PC-3 (cell line): ENCODE measurements around the gene IFNA4. TPM values are rescaled to one million over a fixed set of nuclear protein-coding genes. Genes with fewer than 3 reads are reported as not detected.
"Not testable (repeated sequence)": the region's sequence is repeated elsewhere in the genome, so short reads cannot be mapped to it uniquely, and the experiment has no call there.

ENCODE experiments used
- ATAC-seq: fragments of 200-7000 bp; cut with Tn5 transposase; 2 replicates; pipeline ENCODE4 v1.9.1; 2020; ENCODE audit warnings: mild to moderate bottlenecking, moderate library complexity
- BruUV-seq: library from RNA; stranded (reverse); fragments of 400-500 nt; replicated peaks from 2 replicates; lab custom pipeline; 2021; lab: Mats Ljungman, UMichigan
- CTCF ChIA-PET: fragments of 300-600 bp; sonication (Branson Sonifier 250); formaldehyde crosslinking; loops from one replicate; lab custom pipeline; 2022; ENCODE audit warnings: antibody characterized with exemption; lab: Charles Lee
- POLR2A ChIA-PET: fragments of 300-600 bp; sonication (Branson Sonifier 250); formaldehyde crosslinking; loops from one replicate; lab custom pipeline; 2022; ENCODE audit warnings: antibody characterized with exemption; ENCODE audit not compliant: unreplicated experiment; lab: Charles Lee
- DNase-seq: peaks from one replicate; pipeline ENCODE4 v3.0.0-alpha.2; 2015
- H2AFZ ChIP-seq: fragments of 300-600 bp; sonication (generic); 2 replicates; pipeline ENCODE4 v1.6.0; 2016; ENCODE audit warnings: antibody characterized with exemption, low read length
- H3F3A ChIP-seq: fragments of 300-600 bp; sonication (generic); one replicate; pipeline ENCODE4 v1.6.0; 2017; ENCODE audit warnings: antibody characterized with exemption, low read length, control low read depth, mild to moderate bottlenecking; ENCODE audit not compliant: unreplicated experiment
- H3K27ac ChIP-seq: fragments of 300-600 bp; sonication (generic); 2 replicates; pipeline ENCODE4 v1.5.1; 2016; ENCODE audit warnings: mild to moderate bottlenecking, low read length
- H3K27me3 ChIP-seq: fragments of 300-600 bp; sonication (generic); 2 replicates; pipeline ENCODE4 v1.6.1; 2016; ENCODE audit warnings: low read length, mixed read lengths
- H3K36me3 ChIP-seq: fragments of 300-600 bp; sonication (generic); 2 replicates; pipeline ENCODE4 v1.6.1; 2016; ENCODE audit warnings: low read depth, mixed run types, low read length, mixed read lengths
- H3K4me1 ChIP-seq: fragments of 300-600 bp; sonication (generic); 2 replicates; pipeline ENCODE4 v1.5.1; 2016; ENCODE audit warnings: low read length; ENCODE audit not compliant: insufficient read depth
- H3K4me2 ChIP-seq: fragments of 300-600 bp; sonication (generic); 2 replicates; pipeline ENCODE4 v1.6.0; 2016; ENCODE audit warnings: low read length
- H3K4me3 ChIP-seq: fragments of 300-600 bp; sonication (generic); 2 replicates; pipeline ENCODE4 v1.5.1; 2016; ENCODE audit warnings: mild to moderate bottlenecking, low read length, mixed read lengths
- H3K79me2 ChIP-seq: fragments of 300-600 bp; sonication (generic); 2 replicates; pipeline ENCODE4 v1.6.1; 2017; ENCODE audit warnings: low read length, mixed read lengths
- H3K9ac ChIP-seq: fragments of 300-600 bp; sonication (generic); 2 replicates; pipeline ENCODE4 v1.6.0; 2016; ENCODE audit warnings: mild to moderate bottlenecking, low read length
- H3K9me2 ChIP-seq: fragments of 300-600 bp; sonication (generic); replicated peaks from 2 replicates; pipeline ENCODE4 v1.6.1; 2016; ENCODE audit warnings: mixed run types, low read length, mixed read lengths
- H3K9me3 ChIP-seq: fragments of 300-600 bp; sonication (generic); 2 replicates; pipeline ENCODE4 v1.6.1; 2016; ENCODE audit warnings: low read length, mixed read lengths
- H4K20me1 ChIP-seq: fragments of 300-600 bp; sonication (generic); 2 replicates; pipeline ENCODE4 v1.6.1; 2016; ENCODE audit warnings: low read length, mixed read lengths
- CTCF ChIP-seq: fragments of 300-600 bp; sonication (generic); conservative IDR thresholded peaks from 2 replicates; pipeline ENCODE4 v1.5.1; 2017; ENCODE audit warnings: antibody characterized with exemption, low read depth, mild to moderate bottlenecking, low read length
- EZH2 ChIP-seq: fragments of 300-600 bp; sonication (generic); IDR thresholded peaks from one replicate; pipeline ENCODE4 v1.6.1; 2017; ENCODE audit warnings: antibody characterized with exemption, mild to moderate bottlenecking, low read length; ENCODE audit not compliant: unreplicated experiment
- EZH2phosphoT487 ChIP-seq: fragments of 300-600 bp; sonication (generic); IDR thresholded peaks from 2 replicates; pipeline ENCODE4 v1.6.1; 2018; ENCODE audit warnings: mild to moderate bottlenecking, antibody characterized with exemption, low read length, borderline replicate concordance
- intact Hi-C: fragments of 100-400 bp; cut with micrococcal nuclease; formaldehyde crosslinking; loops from 2 replicates; pipeline ENCODE4 v1.9.0; 2023
- total RNA-seq: library from RNA; depleted of rRNA; stranded (reverse); fragments of >200 nt; gene quantifications from 2 replicates; pipeline ENCODE4 v1.2.3, GENCODE V29; 2014

Gene IFNA4
- total RNA-seq, 1 experiment from 2014 or later: not detected

DNA sequence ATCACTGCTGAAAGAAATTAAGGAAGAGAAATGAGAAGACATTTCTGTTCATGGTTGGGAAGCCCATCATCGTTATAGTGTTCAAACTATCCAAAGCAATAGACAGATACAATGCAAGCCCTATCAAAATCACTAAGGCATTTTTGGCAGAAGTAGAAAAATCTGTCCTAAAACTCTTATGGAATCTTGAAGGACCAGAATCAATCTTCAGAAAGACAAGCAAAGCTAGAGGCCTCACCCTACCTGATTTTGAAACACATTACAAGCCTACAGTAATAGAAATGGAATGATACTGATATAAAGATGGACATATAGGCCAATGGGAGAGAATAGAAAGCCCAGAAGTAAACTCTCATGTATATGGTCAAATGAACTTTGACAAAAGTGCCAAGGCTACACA, 16.0 kb downstream of the IFNA4 start:
- CTCF ChIA-PET: no interaction called here
- Histone ChIP-seq H3K4me2 (no peak overlapping the region), H3K27me3 (peaks cover 12% of the 10 kb centered on the region; the same call in 1 of the 2 replicates), H3K4me1 (no peaks in the 10 kb centered on the region), H3F3A (no peaks in the 10 kb centered on the region), H3K9ac (no peak overlapping the region), H3K36me3 (no peaks in the 10 kb centered on the region), H3K79me2 (no peaks in the 10 kb centered on the region), H2AFZ (no peak overlapping the region), H3K27ac (no peak overlapping the region), H3K9me2 (no peaks in the 10 kb centered on the region), H3K9me3 (no peaks in the 10 kb centered on the region), H3K4me3 (no peak overlapping the region), H4K20me1 (no peaks in the 10 kb centered on the region)
- no TSS peak for BruUV-seq
- no peak for ATAC-seq
- DNase-seq: no peak
- TF ChIP-seq CTCF: no peak
- no peak for TF ChIP-seq EZH2phosphoT487
- no peak for TF ChIP-seq EZH2
- POLR2A ChIA-PET: no interaction called here
- intact Hi-C loops: no loop called here

GRCh38 chr9:21166560-21166959, 20.8 kb downstream of the IFNA4 start, which contains the start of gene IFNA21:
Gene IFNA21, minus strand, starts transcription at chr9:21166660. Its CDS starts 48 bp downstream, at chr9:21166612.
- ATAC-seq, H3K9me3 ChIP-seq: not testable (repeated sequence)

GRCh38 chr9:21165516-21165915, 21.9 kb downstream of the IFNA4 start:
- CTCF ChIA-PET: no interaction called here
- DNase-seq: no peak
- POLR2A ChIA-PET: no interaction called here
- Histone ChIP-seq H3K27ac (no peak overlapping the region), H3K4me3 (no peak overlapping the region), H4K20me1 (no peaks in the 10 kb centered on the region), H2AFZ (no peak overlapping the region), H3K9me2 (no peaks in the 10 kb centered on the region), H3K9me3 (no peaks in the 10 kb centered on the region), H3K4me1 (no peaks in the 10 kb centered on the region), H3K9ac (no peak overlapping the region), H3K4me2 (no peak overlapping the region), H3K27me3 (peaks cover 4% of the 10 kb centered on the region; the same call in 1 of the 2 replicates), H3F3A (no peaks in the 10 kb centered on the region), H3K79me2 (no peaks in the 10 kb centered on the region), H3K36me3 (no peaks in the 10 kb centered on the region)
- no peak for ATAC-seq
- intact Hi-C loops: no loop called here
- no peak for TF ChIP-seq EZH2
- no peak for TF ChIP-seq CTCF
- TF ChIP-seq EZH2phosphoT487: no peak
- no TSS peak for BruUV-seq

More at GRCh38 chr9:21166560-21166959, 20.8 kb downstream of the IFNA4 start, which contains the start of gene IFNA21:
- H3K79me2 ChIP-seq, H3K27me3 ChIP-seq, H3K9me2 ChIP-seq, H2AFZ ChIP-seq, H3K4me2 ChIP-seq, CTCF ChIA-PET, H3K4me1 ChIP-seq, intact Hi-C loops, H3K4me3 ChIP-seq, H3K27ac ChIP-seq, H3K36me3 ChIP-seq, DNase-seq, POLR2A ChIA-PET, H3F3A ChIP-seq, H4K20me1 ChIP-seq, BruUV-seq, H3K9ac ChIP-seq: not testable (repeated sequence)
